ENCODE measurements around the gene FCHSD2. TPM values are rescaled to one million over a fixed set of nuclear protein-coding genes. Genes with fewer than 3 reads are reported as not detected.

FCHSD2 gene
- total RNA-seq, 1 donor from 2014 or later = 69.5 TPM

GRCh38 chr11:73099512-73100266 is 42.4 kb downstream of the FCHSD2 start:
- Mint-ChIP-seq H3K4me1 (ENCODE audit: low read depth) (peaks cover 16% of the 10 kb centered on the region), H3K27me3 (ENCODE audit: low read depth) (no peaks in the 10 kb centered on the region), H3K36me3 (ENCODE audit: low read depth) (peaks cover 5% of the 10 kb centered on the region), H3K27ac (ENCODE audit: unreplicated experiment) (peak overlapping the region; percentile 1), H3K4me3 (ENCODE audit: unreplicated experiment) (no peak overlapping the region), H3K9me3 (ENCODE audit: low read depth) (no peaks in the 10 kb centered on the region)
- TF ChIP-seq, protein P1, sequence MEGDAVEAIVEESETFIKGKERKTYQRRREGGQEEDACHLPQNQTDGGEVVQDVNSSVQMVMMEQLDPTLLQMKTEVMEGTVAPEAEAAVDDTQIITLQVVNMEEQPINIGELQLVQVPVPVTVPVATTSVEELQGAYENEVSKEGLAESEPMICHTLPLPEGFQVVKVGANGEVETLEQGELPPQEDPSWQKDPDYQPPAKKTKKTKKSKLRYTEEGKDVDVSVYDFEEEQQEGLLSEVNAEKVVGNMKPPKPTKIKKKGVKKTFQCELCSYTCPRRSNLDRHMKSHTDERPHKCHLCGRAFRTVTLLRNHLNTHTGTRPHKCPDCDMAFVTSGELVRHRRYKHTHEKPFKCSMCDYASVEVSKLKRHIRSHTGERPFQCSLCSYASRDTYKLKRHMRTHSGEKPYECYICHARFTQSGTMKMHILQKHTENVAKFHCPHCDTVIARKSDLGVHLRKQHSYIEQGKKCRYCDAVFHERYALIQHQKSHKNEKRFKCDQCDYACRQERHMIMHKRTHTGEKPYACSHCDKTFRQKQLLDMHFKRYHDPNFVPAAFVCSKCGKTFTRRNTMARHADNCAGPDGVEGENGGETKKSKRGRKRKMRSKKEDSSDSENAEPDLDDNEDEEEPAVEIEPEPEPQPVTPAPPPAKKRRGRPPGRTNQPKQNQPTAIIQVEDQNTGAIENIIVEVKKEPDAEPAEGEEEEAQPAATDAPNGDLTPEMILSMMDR (IDR thresholded peaks at IDR 0.05) = no peak
- no peak for DNase-seq (ENCODE audit: low spot score)

GRCh38 chr11:73095613-73096012 is 46.5 kb downstream of the FCHSD2 start:
- H3K27ac Mint-ChIP-seq (ENCODE audit: unreplicated experiment) = peak overlapping the region; percentile 28
- H3K9me3 Mint-ChIP-seq (ENCODE audit: low read depth) = no peaks in the 10 kb centered on the region
- no peaks in the 10 kb centered on the region for H3K27me3 Mint-ChIP-seq (ENCODE audit: low read depth)
- H3K36me3 Mint-ChIP-seq (ENCODE audit: low read depth) = peaks cover 8% of the 10 kb centered on the region
- peak overlapping the region; percentile 23 for H3K4me3 Mint-ChIP-seq (ENCODE audit: unreplicated experiment)
- DNase-seq (ENCODE audit: low spot score) = no peak
- H3K4me1 Mint-ChIP-seq (ENCODE audit: low read depth) = peaks cover 22% of the 10 kb centered on the region
- TF ChIP-seq, protein P1 (IDR thresholded peaks at IDR 0.05) = no peak

- no peak for DNase-seq (ENCODE audit: low spot score)
- Mint-ChIP-seq H3K36me3 (ENCODE audit: low read depth) (peaks cover 6% of the 10 kb centered on the region), H3K9me3 (ENCODE audit: low read depth) (no peaks in the 10 kb centered on the region), H3K27ac (ENCODE audit: unreplicated experiment) (no peak overlapping the region), H3K4me3 (ENCODE audit: unreplicated experiment) (no peak overlapping the region), H3K27me3 (ENCODE audit: low read depth) (no peaks in the 10 kb centered on the region), H3K4me1 (ENCODE audit: low read depth) (peaks cover 34% of the 10 kb centered on the region)
- TF ChIP-seq, protein P1 (IDR thresholded peaks at IDR 0.05) = no peak
These were observed 50.4 kb downstream of the FCHSD2 start for GRCh38 chr11:73091521-73092305.

DNA sequence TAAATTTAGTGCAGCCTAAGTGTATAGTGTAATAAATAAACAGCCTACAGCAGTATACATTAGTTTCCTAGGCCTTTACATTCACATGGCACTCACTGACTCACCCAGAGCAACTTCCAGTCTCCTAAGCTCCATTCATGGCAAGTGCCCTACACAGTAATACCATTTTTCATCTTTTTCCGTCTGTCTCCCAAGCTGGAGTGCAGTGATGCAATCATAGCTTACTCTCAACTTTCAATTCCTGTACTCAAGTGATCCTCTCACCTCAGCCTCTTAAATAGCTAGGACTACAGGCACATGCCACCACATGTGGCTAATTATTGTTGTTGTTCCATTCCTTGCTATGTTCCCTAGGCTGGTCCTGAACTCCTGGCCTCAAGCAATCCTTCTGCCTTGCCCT is 54.4 kb downstream of the FCHSD2 start:
- no peak for DNase-seq (ENCODE audit: low spot score)

More for the DNA sequence above, 54.4 kb downstream of the FCHSD2 start:
- peaks cover 6% of the 10 kb centered on the region for H3K36me3 Mint-ChIP-seq (ENCODE audit: low read depth)
- H3K4me1 Mint-ChIP-seq (ENCODE audit: low read depth) = peaks cover 23% of the 10 kb centered on the region
- H3K4me3 Mint-ChIP-seq (ENCODE audit: unreplicated experiment) = no peak overlapping the region
- peak overlapping the region; percentile 63 for H3K27ac Mint-ChIP-seq (ENCODE audit: unreplicated experiment)
- no peaks in the 10 kb centered on the region for H3K27me3 Mint-ChIP-seq (ENCODE audit: low read depth)
- TF ChIP-seq, protein P1 (IDR thresholded peaks at IDR 0.05) = no peak
- no peaks in the 10 kb centered on the region for H3K9me3 Mint-ChIP-seq (ENCODE audit: low read depth)
